Chondrocyte (in vitro differentiated cells): ENCODE results near the gene CDC42BPB. TPM values are rescaled to one million over a fixed set of nuclear protein-coding genes. Genes with fewer than 3 reads are reported as not detected.

Source experiments
- DNase-seq: peaks from one replicate; pipeline ENCODE4 v3.0.0; 2021; ENCODE audit warnings: mixed read lengths, low spot score
- H3K27ac Mint-ChIP-seq: one replicate; pipeline ENCODE4 v1.8.0; 2021; ENCODE audit warnings: mild to moderate bottlenecking, moderate library complexity, mixed read lengths; ENCODE audit not compliant: unreplicated experiment
- H3K27me3 Mint-ChIP-seq: 2 replicates; pipeline ENCODE4 v1.8.0; 2021; ENCODE audit warnings: low read depth, mixed read lengths
- H3K36me3 Mint-ChIP-seq: 2 replicates; pipeline ENCODE4 v1.8.0; 2021; ENCODE audit warnings: low read depth, mixed read lengths
- H3K4me1 Mint-ChIP-seq: 2 replicates; pipeline ENCODE4 v1.8.0; 2021; ENCODE audit warnings: low read depth, mild to moderate bottlenecking, mixed read lengths
- H3K4me3 Mint-ChIP-seq: one replicate; pipeline ENCODE4 v1.8.0; 2021; ENCODE audit warnings: mild to moderate bottlenecking, moderate library complexity, mixed read lengths; ENCODE audit not compliant: unreplicated experiment
- H3K9me3 Mint-ChIP-seq: 2 replicates; pipeline ENCODE4 v1.8.0; 2021; ENCODE audit warnings: low read depth, mixed read lengths
- total RNA-seq: library from RNA; stranded (reverse); gene quantifications from 3 replicates; pipeline ENCODE4 v1.2.1, GENCODE V29; 2021
- TF ChIP-seq, protein P1 (sequence below): fragments of 200-600 bp; sonication (generic); IDR thresholded peaks from 2 replicates; pipeline ENCODE4 v1.5.0; 2021; ENCODE audit warnings: antibody characterized with exemption, mild to moderate bottlenecking, moderate library complexity

The CDC42BPB gene
- total RNA-seq, 1 donor from 2014 or later, result 106 TPM

DNA sequence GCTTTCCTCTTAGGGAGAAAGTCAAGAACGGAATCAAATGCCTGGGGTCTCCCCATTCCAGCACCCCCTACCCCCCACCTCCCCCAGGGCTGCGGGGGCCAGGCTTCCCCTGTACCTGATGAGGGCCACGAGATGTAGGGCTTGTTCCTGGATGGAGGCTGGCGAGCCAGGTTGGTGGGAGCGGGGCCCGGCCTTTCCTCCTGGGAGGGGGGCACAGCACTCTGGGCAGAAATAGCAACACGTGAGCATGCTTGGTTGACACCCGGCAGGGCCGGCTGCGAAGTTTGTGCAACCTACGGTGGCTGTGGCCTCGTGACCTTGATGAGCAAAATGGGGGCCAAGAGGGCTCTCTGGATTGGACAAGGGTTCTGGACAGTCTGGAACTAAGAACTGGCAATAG, 119.2 kb downstream of the CDC42BPB start:
- TF ChIP-seq, protein P1, sequence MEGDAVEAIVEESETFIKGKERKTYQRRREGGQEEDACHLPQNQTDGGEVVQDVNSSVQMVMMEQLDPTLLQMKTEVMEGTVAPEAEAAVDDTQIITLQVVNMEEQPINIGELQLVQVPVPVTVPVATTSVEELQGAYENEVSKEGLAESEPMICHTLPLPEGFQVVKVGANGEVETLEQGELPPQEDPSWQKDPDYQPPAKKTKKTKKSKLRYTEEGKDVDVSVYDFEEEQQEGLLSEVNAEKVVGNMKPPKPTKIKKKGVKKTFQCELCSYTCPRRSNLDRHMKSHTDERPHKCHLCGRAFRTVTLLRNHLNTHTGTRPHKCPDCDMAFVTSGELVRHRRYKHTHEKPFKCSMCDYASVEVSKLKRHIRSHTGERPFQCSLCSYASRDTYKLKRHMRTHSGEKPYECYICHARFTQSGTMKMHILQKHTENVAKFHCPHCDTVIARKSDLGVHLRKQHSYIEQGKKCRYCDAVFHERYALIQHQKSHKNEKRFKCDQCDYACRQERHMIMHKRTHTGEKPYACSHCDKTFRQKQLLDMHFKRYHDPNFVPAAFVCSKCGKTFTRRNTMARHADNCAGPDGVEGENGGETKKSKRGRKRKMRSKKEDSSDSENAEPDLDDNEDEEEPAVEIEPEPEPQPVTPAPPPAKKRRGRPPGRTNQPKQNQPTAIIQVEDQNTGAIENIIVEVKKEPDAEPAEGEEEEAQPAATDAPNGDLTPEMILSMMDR, result no peak
- no peak overlapping the region for H3K27ac Mint-ChIP-seq
- no peaks in the 10 kb centered on the region for H3K27me3 Mint-ChIP-seq
- H3K36me3 Mint-ChIP-seq, result peaks cover 40% of the 10 kb centered on the region
- H3K4me1 Mint-ChIP-seq, result no peaks in the 10 kb centered on the region
- H3K4me3 Mint-ChIP-seq, result no peak overlapping the region
- no peaks in the 10 kb centered on the region for H3K9me3 Mint-ChIP-seq
- DNase-seq, result no peak

- H3K4me3 Mint-ChIP-seq, result no peak overlapping the region
- H3K4me1 Mint-ChIP-seq, result no peaks in the 10 kb centered on the region
- no peak for DNase-seq
- no peak overlapping the region for H3K27ac Mint-ChIP-seq
- TF ChIP-seq, protein P1, result no peak
- H3K27me3 Mint-ChIP-seq, result no peaks in the 10 kb centered on the region
- H3K36me3 Mint-ChIP-seq, result peaks cover 40% of the 10 kb centered on the region
- H3K9me3 Mint-ChIP-seq, result no peaks in the 10 kb centered on the region
Observed at GRCh38 chr14:102937331-102938175, 119.8 kb downstream of the CDC42BPB start.

DNA sequence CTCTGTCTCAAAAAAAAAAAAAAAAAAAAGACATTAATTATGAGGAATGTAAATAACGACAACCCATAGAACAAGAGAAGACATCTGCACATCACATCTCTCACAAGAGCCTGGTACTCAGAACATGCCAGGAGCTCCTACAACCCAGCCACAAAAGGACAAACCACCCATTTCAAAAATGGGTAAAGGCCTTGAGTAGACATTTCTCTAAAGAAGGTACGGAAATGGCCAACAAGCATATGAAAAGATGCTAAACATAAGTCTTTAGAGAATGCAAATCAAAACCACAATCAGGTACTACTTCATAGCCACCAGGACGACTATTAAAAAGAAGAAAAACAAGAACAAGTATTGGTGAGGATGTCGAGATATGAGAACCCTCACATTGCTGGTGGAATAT, 121.6 kb downstream of the CDC42BPB start:
- Mint-ChIP-seq H3K27me3 (no peaks in the 10 kb centered on the region), H3K36me3 (peaks cover 35% of the 10 kb centered on the region), H3K27ac (no peak overlapping the region), H3K4me3 (no peak overlapping the region), H3K4me1 (peaks cover 6% of the 10 kb centered on the region), H3K9me3 (no peaks in the 10 kb centered on the region)
- DNase-seq, result no peak
- TF ChIP-seq, protein P1, result no peak

DNA sequence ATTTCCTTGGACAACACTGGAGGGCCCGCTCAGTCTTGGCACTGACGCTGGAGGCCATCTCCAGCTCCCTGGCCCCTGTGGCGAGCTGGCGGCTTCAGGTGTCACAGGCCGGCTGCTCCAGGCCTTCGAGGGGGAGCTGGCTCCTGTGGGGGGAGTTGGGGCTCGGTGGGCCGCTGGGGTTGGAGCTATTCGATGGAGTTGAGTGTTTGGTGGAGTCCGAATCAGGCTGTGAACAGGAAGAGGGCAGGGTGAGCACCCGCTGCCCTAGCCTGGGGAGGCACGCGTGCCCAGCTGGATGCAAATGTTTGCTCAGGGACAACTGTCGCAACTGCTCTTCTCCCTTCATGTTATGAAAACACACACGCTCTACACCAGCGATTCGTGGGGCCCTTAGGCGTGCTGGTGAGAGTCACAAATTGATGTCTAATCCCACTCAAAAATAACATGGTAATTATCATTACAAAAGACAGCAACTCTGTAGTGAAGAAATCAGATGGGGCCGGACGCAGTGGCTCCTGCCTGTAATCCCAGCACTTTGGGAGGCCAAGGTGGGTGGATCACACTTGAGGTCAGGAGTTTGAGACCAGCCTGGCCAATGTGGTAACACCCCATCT, 123.6 kb downstream of the CDC42BPB start:
- no peak for DNase-seq
- TF ChIP-seq, protein P1, result no peak
- no peak overlapping the region for H3K4me3 Mint-ChIP-seq
- no peaks in the 10 kb centered on the region for H3K9me3 Mint-ChIP-seq
- H3K4me1 Mint-ChIP-seq, result peaks cover 6% of the 10 kb centered on the region
- H3K27me3 Mint-ChIP-seq, result no peaks in the 10 kb centered on the region
- H3K27ac Mint-ChIP-seq, result no peak overlapping the region
- H3K36me3 Mint-ChIP-seq, result peaks cover 26% of the 10 kb centered on the region

- H3K4me1 Mint-ChIP-seq, result peaks cover 6% of the 10 kb centered on the region
- DNase-seq, result no peak
- H3K4me3 Mint-ChIP-seq, result no peak overlapping the region
- no peaks in the 10 kb centered on the region for H3K27me3 Mint-ChIP-seq
- TF ChIP-seq, protein P1, result no peak
- H3K27ac Mint-ChIP-seq, result no peak overlapping the region
- peaks cover 26% of the 10 kb centered on the region for H3K36me3 Mint-ChIP-seq
- H3K9me3 Mint-ChIP-seq, result no peaks in the 10 kb centered on the region
Observed at GRCh38 chr14:102932484-102933248, 124.7 kb downstream of the CDC42BPB start.
